ENCODE measurements around the gene RNF152.

RNF152 gene

DNA sequence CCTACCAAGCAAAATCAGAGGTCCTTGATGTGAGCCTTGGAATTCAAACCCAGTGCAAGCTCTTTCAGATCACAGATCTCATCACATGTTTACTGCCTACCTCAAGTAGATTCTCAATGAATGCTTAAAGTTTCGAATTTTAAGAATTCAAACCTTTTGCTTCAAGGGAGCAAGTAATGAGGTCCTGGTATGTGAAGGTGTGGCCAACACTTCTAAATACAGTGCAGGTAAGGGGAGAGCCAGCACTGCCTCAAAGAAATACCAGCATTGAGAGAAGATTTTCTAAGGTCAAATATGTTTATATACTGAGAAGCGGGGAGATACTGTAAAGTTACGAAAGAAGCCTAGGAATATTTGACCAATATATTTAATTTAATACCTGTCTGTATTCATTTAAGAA, 19.7 kb upstream of the RNF152 start:
- no peaks in the 10 kb centered on the region for H3K27me3 ChIP-seq (ENCODE audit: control insufficient read depth, insufficient read depth, low read length)
- no peak overlapping the region for H3K4me3 ChIP-seq (ENCODE audit: low read length)
- no peaks in the 10 kb centered on the region for H3K36me3 ChIP-seq (ENCODE audit: insufficient read depth, low read length)

DNA sequence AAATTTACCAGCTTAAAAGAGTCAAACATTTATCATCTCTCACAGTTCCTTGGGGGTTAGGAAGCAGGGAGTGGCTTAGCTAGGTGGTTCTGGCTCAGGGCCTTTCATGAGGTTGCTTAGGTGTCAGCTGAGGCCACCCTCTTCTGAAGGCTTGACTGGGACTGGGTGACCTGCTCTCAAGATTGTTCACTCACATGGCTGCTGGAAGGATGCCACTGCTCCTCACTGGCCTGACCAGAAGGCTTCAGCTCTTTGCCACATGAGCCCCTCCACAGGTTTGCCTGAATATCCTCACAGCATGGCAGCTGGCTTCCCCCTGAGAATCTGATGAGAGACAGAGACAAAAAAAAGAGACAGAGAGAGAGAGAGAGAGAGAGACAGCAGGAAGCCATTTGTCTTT, 17.3 kb upstream of the RNF152 start:
- Histone ChIP-seq H3K27me3 (ENCODE audit: control insufficient read depth, insufficient read depth, low read length) (no peaks in the 10 kb centered on the region), H3K4me2 (ENCODE audit: low read length) (no peak overlapping the region), H3K9ac (ENCODE audit: low read depth, low read length) (no peak overlapping the region), H3K36me3 (ENCODE audit: insufficient read depth, low read length) (no peaks in the 10 kb centered on the region), H3K4me3 (ENCODE audit: low read length) (no peak overlapping the region), H3K9me3 (replicated peaks; ENCODE audit: low read length) (no peaks in the 10 kb centered on the region), H3K4me1 (ENCODE audit: control insufficient read depth, insufficient read depth, low read length) (no peaks in the 10 kb centered on the region)

More for the DNA sequence above, 19.7 kb upstream of the RNF152 start:
- no peak overlapping the region for H3K9ac ChIP-seq (ENCODE audit: low read depth, low read length)
- no peaks in the 10 kb centered on the region for H3K9me3 ChIP-seq (replicated peaks; ENCODE audit: low read length)
- no peaks in the 10 kb centered on the region for H3K4me1 ChIP-seq (ENCODE audit: control insufficient read depth, insufficient read depth, low read length)
- no peak overlapping the region for H3K4me2 ChIP-seq (ENCODE audit: low read length)

DNA sequence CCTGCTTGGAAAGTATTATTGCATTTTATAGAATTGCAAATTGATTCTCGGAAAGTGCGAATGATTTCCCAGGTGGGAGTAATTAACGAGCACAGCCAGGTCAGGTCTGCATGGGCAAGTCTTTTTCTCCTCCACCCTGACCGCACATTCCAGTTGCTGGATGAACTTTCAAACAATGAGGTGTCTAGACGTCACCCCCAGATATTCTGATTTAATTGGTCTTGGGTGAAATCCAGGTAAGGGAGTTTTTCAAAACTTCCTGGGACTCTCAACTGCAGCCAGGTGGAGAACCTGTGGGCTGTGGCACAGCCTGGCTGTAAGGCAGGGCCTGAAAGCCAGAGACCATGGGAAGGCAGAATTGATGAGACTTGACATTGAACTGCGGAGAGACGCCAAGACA, 15.9 kb upstream of the RNF152 start:
- no peaks in the 10 kb centered on the region for H3K9me3 ChIP-seq (replicated peaks; ENCODE audit: low read length)
- H3K4me2 ChIP-seq (ENCODE audit: low read length), result no peak overlapping the region
- no peaks in the 10 kb centered on the region for H3K36me3 ChIP-seq (ENCODE audit: insufficient read depth, low read length)
- H3K4me3 ChIP-seq (ENCODE audit: low read length), result no peak overlapping the region
- no peaks in the 10 kb centered on the region for H3K27me3 ChIP-seq (ENCODE audit: control insufficient read depth, insufficient read depth, low read length)
- H3K4me1 ChIP-seq (ENCODE audit: control insufficient read depth, insufficient read depth, low read length), result no peaks in the 10 kb centered on the region
- no peak overlapping the region for H3K9ac ChIP-seq (ENCODE audit: low read depth, low read length)

DNA sequence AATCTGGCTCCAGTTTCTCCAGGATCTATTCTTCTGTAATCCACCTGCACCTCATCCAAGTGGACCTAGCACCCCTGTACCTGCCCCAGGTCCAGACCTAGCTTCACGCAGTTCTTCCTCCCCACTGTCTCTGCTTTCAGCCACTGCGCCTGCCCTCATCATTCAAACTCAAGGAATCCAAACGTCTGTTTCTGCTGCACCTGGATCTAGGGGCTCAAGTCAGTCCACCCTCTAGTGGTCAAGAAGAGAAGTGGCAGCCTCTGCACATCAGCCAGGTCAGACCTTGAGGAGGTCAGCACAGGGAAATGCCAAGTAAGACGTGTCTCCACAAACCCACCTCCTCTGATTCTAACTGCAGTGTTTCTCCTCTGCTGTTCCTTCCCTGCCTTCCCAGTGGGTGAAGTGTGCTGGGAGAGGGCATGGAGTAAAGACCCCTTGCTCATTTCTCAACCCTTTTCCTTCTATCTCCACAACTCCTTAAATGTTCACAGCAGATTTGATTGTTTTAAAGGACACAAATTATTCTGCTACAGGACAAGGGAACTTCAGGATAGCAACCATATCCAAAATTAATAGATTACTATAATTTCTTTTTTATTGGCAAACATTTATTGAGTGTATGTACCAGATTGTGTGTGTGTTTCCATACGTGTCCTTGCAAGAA, 8.6 kb upstream of the RNF152 start:
- no peaks in the 10 kb centered on the region for H3K27me3 ChIP-seq (ENCODE audit: control insufficient read depth, insufficient read depth, low read length)
- peaks cover 6% of the 10 kb centered on the region for H3K4me1 ChIP-seq (ENCODE audit: control insufficient read depth, insufficient read depth, low read length)
- H3K4me3 ChIP-seq (ENCODE audit: low read length), result no peak overlapping the region
- H3K9me3 ChIP-seq (replicated peaks; ENCODE audit: low read length), result no peaks in the 10 kb centered on the region
- H3K36me3 ChIP-seq (ENCODE audit: insufficient read depth, low read length), result no peaks in the 10 kb centered on the region
- no peak overlapping the region for H3K4me2 ChIP-seq (ENCODE audit: low read length)
- no peak overlapping the region for H3K9ac ChIP-seq (ENCODE audit: low read depth, low read length)

DNA sequence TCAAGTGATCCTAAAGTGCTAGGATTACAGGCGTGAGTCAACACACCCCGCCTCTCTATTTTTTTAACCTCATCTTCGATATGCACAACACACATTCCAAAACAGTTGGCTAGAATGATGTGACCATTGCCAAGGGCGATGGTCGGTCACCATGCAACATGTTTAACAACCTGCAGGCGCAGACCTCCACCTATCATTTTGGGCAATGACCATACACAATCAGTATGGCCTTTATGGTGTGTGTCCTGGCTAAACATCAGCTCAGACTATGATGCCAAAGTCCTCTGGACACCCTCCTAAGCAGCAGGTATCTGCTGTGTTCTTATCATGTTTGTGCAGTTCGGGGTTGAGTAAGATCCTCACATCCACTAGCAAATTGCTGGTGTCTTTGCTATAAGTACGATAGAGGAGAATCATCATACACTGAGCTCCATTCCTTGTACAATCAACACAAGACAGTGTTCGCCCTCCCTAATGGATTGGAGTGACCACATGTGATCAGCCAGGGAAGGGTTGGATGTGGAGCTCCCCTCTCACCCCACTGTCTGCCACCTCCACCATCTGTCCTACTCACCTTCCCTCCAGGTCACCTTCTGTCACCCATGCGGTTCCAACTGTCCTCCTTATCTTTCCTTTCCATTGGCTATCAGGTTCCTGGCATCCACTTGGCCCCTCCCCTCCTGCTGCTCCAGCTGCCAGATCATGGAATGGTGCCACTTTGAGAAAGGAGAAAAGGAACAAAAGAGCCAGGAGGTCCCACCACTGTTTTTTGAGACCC, 7.9 kb upstream of the RNF152 start:
- no peak overlapping the region for H3K4me2 ChIP-seq (ENCODE audit: low read length)
- H3K36me3 ChIP-seq (ENCODE audit: insufficient read depth, low read length), result no peaks in the 10 kb centered on the region
- H3K4me3 ChIP-seq (ENCODE audit: low read length), result no peak overlapping the region
- no peaks in the 10 kb centered on the region for H3K27me3 ChIP-seq (ENCODE audit: control insufficient read depth, insufficient read depth, low read length)
- H3K9ac ChIP-seq (ENCODE audit: low read depth, low read length), result no peak overlapping the region
- H3K9me3 ChIP-seq (replicated peaks; ENCODE audit: low read length), result no peaks in the 10 kb centered on the region
- H3K4me1 ChIP-seq (ENCODE audit: control insufficient read depth, insufficient read depth, low read length), result peaks cover 8% of the 10 kb centered on the region

DNA sequence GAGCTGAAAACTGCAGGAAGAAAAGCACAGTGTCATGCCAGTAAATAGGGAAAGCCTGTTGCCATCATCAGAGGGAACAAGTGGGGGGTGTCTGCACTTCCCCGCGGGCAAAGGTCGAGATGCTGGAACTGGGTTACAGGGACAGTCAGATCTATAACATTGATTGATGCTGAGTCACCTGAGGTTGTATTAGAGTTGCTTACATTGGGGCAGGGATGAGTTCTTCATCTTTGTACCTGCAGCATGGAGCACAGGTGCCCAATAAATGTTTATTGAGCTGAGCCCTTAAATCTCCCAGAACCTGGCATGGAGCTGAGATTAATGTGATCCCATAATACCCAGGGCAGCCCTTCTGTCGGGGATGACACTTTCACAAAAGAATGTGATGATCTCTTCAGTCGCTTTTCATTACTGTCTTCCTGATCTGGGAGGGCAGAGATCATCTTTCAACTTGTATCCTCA, 5.9 kb upstream of the RNF152 start:
- no peak overlapping the region for H3K9ac ChIP-seq (ENCODE audit: low read depth, low read length)
- no peaks in the 10 kb centered on the region for H3K36me3 ChIP-seq (ENCODE audit: insufficient read depth, low read length)
- H3K27me3 ChIP-seq (ENCODE audit: control insufficient read depth, insufficient read depth, low read length), result no peaks in the 10 kb centered on the region
- no peak overlapping the region for H3K4me3 ChIP-seq (ENCODE audit: low read length)
- H3K4me1 ChIP-seq (ENCODE audit: control insufficient read depth, insufficient read depth, low read length), result peaks cover 12% of the 10 kb centered on the region
- H3K9me3 ChIP-seq (replicated peaks; ENCODE audit: low read length), result no peaks in the 10 kb centered on the region
- no peak overlapping the region for H3K4me2 ChIP-seq (ENCODE audit: low read length)

DNA sequence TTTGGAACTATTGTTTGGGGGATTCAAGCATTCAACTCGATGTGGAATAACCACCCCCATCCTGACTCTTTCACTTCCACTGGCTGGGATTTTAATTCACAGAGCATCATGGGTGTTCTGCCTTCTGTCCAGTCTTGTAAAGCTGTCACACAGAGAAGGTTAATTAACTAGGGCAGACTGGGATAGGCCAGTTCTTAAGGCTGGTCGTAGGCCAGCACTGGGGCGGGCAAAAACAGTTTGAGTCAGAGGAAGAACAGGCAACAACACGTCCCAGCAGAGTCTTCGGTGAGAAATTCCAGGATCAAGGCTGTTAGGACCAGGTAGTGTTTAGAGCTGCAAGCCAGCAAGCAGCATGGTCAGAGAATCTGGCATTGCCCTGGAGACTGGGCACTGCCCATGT, 4.0 kb upstream of the RNF152 start:
- H3K4me1 ChIP-seq (ENCODE audit: control insufficient read depth, insufficient read depth, low read length), result peaks cover 12% of the 10 kb centered on the region
- no peaks in the 10 kb centered on the region for H3K9me3 ChIP-seq (replicated peaks; ENCODE audit: low read length)
- H3K27me3 ChIP-seq (ENCODE audit: control insufficient read depth, insufficient read depth, low read length), result no peaks in the 10 kb centered on the region
- no peaks in the 10 kb centered on the region for H3K36me3 ChIP-seq (ENCODE audit: insufficient read depth, low read length)
- no peak overlapping the region for H3K4me3 ChIP-seq (ENCODE audit: low read length)
- H3K9ac ChIP-seq (ENCODE audit: low read depth, low read length), result no peak overlapping the region
- H3K4me2 ChIP-seq (ENCODE audit: low read length), result peak overlapping the region; percentile 14

DNA sequence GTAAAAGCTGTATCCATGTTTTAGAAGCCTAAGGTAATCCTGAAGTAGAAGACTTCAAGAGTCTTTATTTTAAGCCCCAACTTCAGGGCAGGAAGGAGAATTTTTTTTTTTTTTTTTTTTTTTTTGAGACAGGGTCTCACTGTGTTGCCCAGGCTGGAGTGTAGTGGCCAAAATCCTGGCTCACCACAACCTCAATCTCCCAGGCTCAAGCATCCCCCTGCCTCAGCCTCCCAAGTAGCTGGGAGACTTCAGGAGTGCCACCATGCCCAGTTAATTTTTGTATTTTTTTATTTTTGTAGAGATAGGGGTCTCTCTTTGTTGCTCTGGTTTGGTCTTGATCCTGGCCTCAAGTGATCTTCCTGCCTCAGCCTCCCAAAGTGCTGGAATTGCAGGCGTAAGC, 3.3 kb upstream of the RNF152 start:
- no peaks in the 10 kb centered on the region for H3K36me3 ChIP-seq (ENCODE audit: insufficient read depth, low read length)
- no peaks in the 10 kb centered on the region for H3K9me3 ChIP-seq (replicated peaks; ENCODE audit: low read length)
- no peak overlapping the region for H3K4me2 ChIP-seq (ENCODE audit: low read length)
- H3K4me3 ChIP-seq (ENCODE audit: low read length), result no peak overlapping the region
- peaks cover 16% of the 10 kb centered on the region for H3K4me1 ChIP-seq (ENCODE audit: control insufficient read depth, insufficient read depth, low read length)
- no peaks in the 10 kb centered on the region for H3K27me3 ChIP-seq (ENCODE audit: control insufficient read depth, insufficient read depth, low read length)
- H3K9ac ChIP-seq (ENCODE audit: low read depth, low read length), result no peak overlapping the region

DNA sequence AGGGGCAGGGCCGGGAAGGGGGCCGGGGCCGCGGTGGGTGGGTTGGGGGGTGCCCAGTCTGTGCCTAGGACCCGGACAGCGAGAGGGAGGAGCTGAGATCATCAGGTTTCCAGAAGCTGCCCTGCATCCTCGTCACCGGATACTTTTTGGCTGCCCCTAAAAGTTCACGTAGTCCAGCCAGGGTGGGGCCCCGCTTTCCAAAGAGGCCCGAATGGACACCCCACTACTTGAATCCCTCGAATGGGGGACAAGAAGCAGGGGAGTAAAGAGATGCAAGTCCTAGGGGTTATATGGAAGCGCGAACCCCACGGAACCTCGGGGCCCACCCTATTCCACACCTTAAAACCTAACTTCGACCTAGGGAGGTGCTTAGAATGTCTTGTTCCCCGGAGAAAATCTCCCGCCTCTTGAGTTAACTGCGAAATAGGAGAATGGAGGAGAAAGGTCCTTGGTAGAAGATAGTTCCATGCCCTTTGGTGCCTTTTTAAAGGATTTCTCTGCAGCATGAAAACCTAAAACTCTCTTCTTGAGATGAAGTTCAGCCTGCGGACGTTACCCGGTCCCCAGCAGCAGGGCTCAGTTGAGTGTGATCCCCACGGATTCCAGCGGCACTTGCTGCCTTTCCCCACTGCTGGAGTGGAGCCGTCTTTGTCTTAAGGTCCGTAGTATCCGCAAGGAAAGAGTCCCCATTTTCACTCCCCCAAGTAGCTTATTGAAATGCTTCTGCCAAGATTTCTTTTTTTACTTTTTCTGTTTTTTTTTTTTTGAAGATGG, 2.1 kb upstream of the RNF152 start:
- Histone ChIP-seq H3K4me2 (ENCODE audit: low read length) (peak overlapping the region; percentile 94), H3K4me1 (ENCODE audit: control insufficient read depth, insufficient read depth, low read length) (peaks cover 16% of the 10 kb centered on the region), H3K36me3 (ENCODE audit: insufficient read depth, low read length) (no peaks in the 10 kb centered on the region), H3K9ac (ENCODE audit: low read depth, low read length) (peak overlapping the region; percentile 78), H3K27me3 (ENCODE audit: control insufficient read depth, insufficient read depth, low read length) (no peaks in the 10 kb centered on the region), H3K9me3 (replicated peaks; ENCODE audit: low read length) (no peaks in the 10 kb centered on the region), H3K4me3 (ENCODE audit: low read length) (peak overlapping the region; percentile 84)

DNA sequence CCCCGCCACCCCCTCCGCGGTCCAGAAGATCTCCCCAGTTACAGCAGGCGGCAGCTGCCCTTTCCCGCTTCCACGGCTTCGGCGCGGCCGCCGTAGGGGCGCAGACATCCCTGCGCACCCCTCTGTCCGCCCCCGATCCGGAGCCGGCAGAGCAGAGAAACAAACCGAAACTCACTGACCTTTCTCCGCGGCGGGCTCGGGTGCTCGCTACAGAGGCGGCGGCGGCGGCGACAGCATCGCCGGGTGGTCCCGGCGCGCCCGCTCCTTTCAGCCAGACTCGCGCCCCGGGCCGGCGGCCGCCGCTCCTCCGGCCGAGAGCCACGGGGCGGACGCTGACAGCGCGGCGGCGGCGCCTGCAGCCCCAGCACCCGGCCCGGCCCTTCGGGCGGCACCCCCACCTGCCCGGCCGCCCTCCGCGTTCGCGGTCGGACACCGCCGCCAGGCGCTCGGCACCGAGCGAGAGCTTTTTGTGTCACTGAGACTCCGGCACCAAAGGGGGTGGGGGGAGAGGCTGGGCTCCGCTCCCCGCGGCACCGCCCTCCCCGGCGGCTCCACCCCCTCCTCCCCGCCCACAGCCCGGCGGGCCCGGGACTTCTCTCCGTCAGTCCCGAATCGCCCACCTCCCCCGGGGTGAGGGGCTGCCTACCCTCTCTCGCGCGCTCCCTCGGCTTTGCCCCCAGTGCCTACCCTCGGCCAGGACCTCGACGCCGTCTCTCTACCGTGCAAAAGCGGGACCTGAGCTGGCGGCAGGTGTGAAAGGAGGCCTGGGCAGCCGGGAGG, 1.4 kb upstream of the RNF152 start:
- Histone ChIP-seq H3K4me3 (ENCODE audit: low read length) (peak overlapping the region; percentile 84), H3K36me3 (ENCODE audit: insufficient read depth, low read length) (no peaks in the 10 kb centered on the region), H3K27me3 (ENCODE audit: control insufficient read depth, insufficient read depth, low read length) (no peaks in the 10 kb centered on the region), H3K4me1 (ENCODE audit: control insufficient read depth, insufficient read depth, low read length) (peaks cover 16% of the 10 kb centered on the region), H3K4me2 (ENCODE audit: low read length) (peak overlapping the region; percentile 94), H3K9ac (ENCODE audit: low read depth, low read length) (peak overlapping the region; percentile 78), H3K9me3 (replicated peaks; ENCODE audit: low read length) (no peaks in the 10 kb centered on the region)
